Trophoblast cell (in vitro differentiated cells and primary cell): ENCODE data around the gene ZNF609.
"Not testable (repeated sequence)": the region's sequence is repeated elsewhere in the genome, so short reads cannot be mapped to it uniquely, and the experiment has no call there.

Experiments
- DNase-seq, 2 donors: peaks; one replicate each; pipeline ENCODE4 v3.0.0-alpha.2; 2016
- H2AFZ ChIP-seq: 2 replicates; pipeline ENCODE4 v1.6.1; 2013; ENCODE audit warnings: low read length, moderate library complexity, mild to moderate bottlenecking; ENCODE audit not compliant: insufficient read depth, poor library complexity
- H2AK5ac ChIP-seq: 2 replicates; pipeline ENCODE4 v1.6.1; 2013; ENCODE audit warnings: mild to moderate bottlenecking, low read length
- H2BK120ac ChIP-seq: 2 replicates; pipeline ENCODE4 v1.6.1; 2013; ENCODE audit warnings: low read length, mild to moderate bottlenecking, moderate library complexity; ENCODE audit not compliant: insufficient read depth, poor library complexity
- H2BK12ac ChIP-seq: 2 replicates; pipeline ENCODE4 v1.6.1; 2013; ENCODE audit warnings: mild to moderate bottlenecking, low read length, moderate library complexity
- H2BK5ac ChIP-seq: 2 replicates; pipeline ENCODE4 v1.6.1; 2013; ENCODE audit warnings: low read length, low read depth, moderate library complexity, mild to moderate bottlenecking; ENCODE audit not compliant: poor library complexity
- H3K14ac ChIP-seq: 2 replicates; pipeline ENCODE4 v1.6.1; 2013; ENCODE audit warnings: mild to moderate bottlenecking, low read length
- H3K18ac ChIP-seq: 2 replicates; pipeline ENCODE4 v1.6.1; 2013; ENCODE audit warnings: mild to moderate bottlenecking, low read length
- H3K23ac ChIP-seq: 2 replicates; pipeline ENCODE4 v1.6.1; 2013; ENCODE audit warnings: low read length
- H3K27ac ChIP-seq: 2 replicates; pipeline ENCODE4 v1.5.1; 2013; ENCODE audit warnings: low read depth, mild to moderate bottlenecking, inconsistent platforms, low read length, moderate library complexity
- H3K27me3 ChIP-seq: 2 replicates; pipeline ENCODE4 v1.6.1; 2013; ENCODE audit warnings: inconsistent platforms, mild to moderate bottlenecking, low read length, moderate library complexity; ENCODE audit not compliant: insufficient read depth
- H3K36me3 ChIP-seq, 2 experiments: 1 replicate in 1 of 2; 2 replicates in 1 of 2; pipeline ENCODE4 v1.6.1; 2013; ENCODE audit warnings: low read length in 2 of 2, mild to moderate bottlenecking in 2 of 2, moderate library complexity in 1 of 2; ENCODE audit not compliant: insufficient read depth in 2 of 2, control insufficient read depth in 1 of 2
- H3K4ac ChIP-seq: 2 replicates; pipeline ENCODE4 v1.6.1; 2013; ENCODE audit warnings: low read depth, mild to moderate bottlenecking, low read length, moderate library complexity
- H3K4me1 ChIP-seq, 2 experiments: 1 replicate in 1 of 2; 2 replicates in 1 of 2; pipeline ENCODE4 v1.6.1; 2013; ENCODE audit warnings: low read length in 2 of 2, mild to moderate bottlenecking in 2 of 2, moderate library complexity in 1 of 2; ENCODE audit not compliant: insufficient read depth in 2 of 2, control insufficient read depth in 1 of 2
- H3K4me2 ChIP-seq: 2 replicates; pipeline ENCODE4 v1.6.1; 2013; ENCODE audit warnings: inconsistent platforms, mild to moderate bottlenecking, low read length, moderate library complexity
- H3K4me3 ChIP-seq: 2 replicates; pipeline ENCODE4 v1.5.1; 2013; ENCODE audit warnings: mild to moderate bottlenecking, low read depth, low read length, inconsistent platforms
- H3K79me1 ChIP-seq: one replicate; pipeline ENCODE4 v1.6.1; 2013; ENCODE audit warnings: low read length
- H3K79me2 ChIP-seq: 2 replicates; pipeline ENCODE4 v1.6.1; 2013; ENCODE audit warnings: low read length, mild to moderate bottlenecking; ENCODE audit not compliant: control insufficient read depth, insufficient read depth, poor library complexity
- H3K9ac ChIP-seq: 2 replicates; pipeline ENCODE4 v1.6.1; 2013; ENCODE audit warnings: mild to moderate bottlenecking, low read length
- H3K9me3 ChIP-seq: 2 replicates; pipeline ENCODE4 v1.6.1; 2013; ENCODE audit warnings: low read depth, mild to moderate bottlenecking, control low read depth, inconsistent platforms, low read length; ENCODE audit not compliant: insufficient read depth
- H4K12ac ChIP-seq: 2 replicates; pipeline ENCODE4 v1.6.1; 2013; ENCODE audit warnings: low read depth, mild to moderate bottlenecking, low read length, moderate library complexity
- H4K8ac ChIP-seq: 2 replicates; pipeline ENCODE4 v1.6.1; 2013; ENCODE audit warnings: low read depth, mild to moderate bottlenecking, low read length, moderate library complexity
- H4K91ac ChIP-seq: one replicate; pipeline ENCODE4 v1.6.1; 2013; ENCODE audit warnings: low read depth, mild to moderate bottlenecking, low read length, moderate library complexity
- WGBS: extraction: QIAGEN DNeasy Blood & Tissue Kit; methylation state at CpG from one replicate; pipeline ENCODE4 v1.1.7; 2013; ENCODE audit warnings: missing lambda C conversion rate; ENCODE audit not compliant: insufficient read length, insufficient coverage; ENCODE audit errors: extremely low coverage; 5-methylcytosine and 5-hydroxymethylcytosine counted together

ZNF609 gene

DNA sequence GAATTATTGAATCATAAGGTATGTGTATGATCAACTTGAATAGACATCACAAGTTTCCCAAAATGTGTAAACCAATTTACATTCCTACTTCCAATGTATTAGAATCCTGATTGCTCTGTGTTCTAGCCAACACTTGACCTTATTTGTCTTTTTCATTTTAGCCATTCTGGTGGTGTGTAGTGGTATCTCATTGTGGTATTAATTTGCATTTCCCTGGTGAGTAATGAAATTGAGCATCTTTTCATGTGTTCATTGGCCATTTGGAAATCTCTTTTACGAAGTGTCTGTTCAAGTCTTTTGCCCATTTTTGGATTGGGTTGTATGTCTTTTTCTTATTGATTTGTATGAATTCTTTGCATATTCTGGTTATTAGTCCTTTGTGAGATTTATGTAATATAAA is 177.0 kb downstream of the ZNF609 start:
- Histone ChIP-seq H3K9ac (no peak overlapping the region), H3K9me3 (no peaks in the 10 kb centered on the region), H4K8ac (no peak overlapping the region), H2BK12ac (no peak overlapping the region), H2AK5ac (no peak overlapping the region), H3K4me1 (peaks cover 4 to 9% of the 10 kb centered on the region in 2 experiments), H3K23ac (no peak overlapping the region), H3K14ac (no peak overlapping the region), H2AFZ (no peak overlapping the region), H4K91ac (no peak overlapping the region), H3K4me2 (no peak overlapping the region), H4K12ac (no peak overlapping the region), H3K4me3 (no peak overlapping the region), H3K4ac (no peak overlapping the region), H3K36me3 (peaks cover 1 to 4% of the 10 kb centered on the region in 2 experiments), H3K79me2 (no peaks in the 10 kb centered on the region), H3K27ac (no peak overlapping the region), H3K18ac (no peak overlapping the region), H2BK120ac (no peak overlapping the region), H3K27me3 (no peaks in the 10 kb centered on the region), H2BK5ac (no peak overlapping the region), H3K79me1 (no peaks in the 10 kb centered on the region)
- no peak for DNase-seq
- WGBS: no CpG with 5 or more reads among the region's 1 CpG

DNA sequence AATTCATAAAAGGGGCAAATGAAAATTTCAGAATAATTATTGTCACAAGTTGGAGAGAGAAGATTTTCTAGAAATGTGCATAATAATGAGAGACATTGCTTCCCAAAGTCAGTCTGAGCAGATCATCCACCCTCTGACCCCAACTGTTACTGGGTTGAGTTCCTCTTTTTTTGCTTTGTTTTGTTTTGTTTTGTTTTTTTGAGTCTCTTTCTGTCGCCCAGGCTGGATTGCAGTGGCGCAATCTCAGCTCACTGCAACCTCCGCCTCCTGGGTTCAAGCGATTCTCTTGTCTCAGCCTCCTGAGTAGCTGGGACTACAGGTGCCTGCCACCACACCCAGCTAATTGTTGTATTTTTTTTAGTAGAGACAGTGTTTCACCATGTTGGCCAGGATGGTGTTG is 179.4 kb downstream of the ZNF609 start:
- H3K79me1 ChIP-seq, H3K27ac ChIP-seq, H3K23ac ChIP-seq, DNase-seq, H2AK5ac ChIP-seq, H4K8ac ChIP-seq, H4K12ac ChIP-seq, H2BK12ac ChIP-seq, H3K4me1 ChIP-seq, H3K27me3 ChIP-seq, H3K9me3 ChIP-seq, H2AFZ ChIP-seq, H3K4ac ChIP-seq, H2BK5ac ChIP-seq, H3K4me2 ChIP-seq, H3K36me3 ChIP-seq, H3K79me2 ChIP-seq, H3K18ac ChIP-seq, H3K9ac ChIP-seq, H3K14ac ChIP-seq, H4K91ac ChIP-seq, H3K4me3 ChIP-seq, H2BK120ac ChIP-seq: not testable (repeated sequence)
- no CpG with 5 or more reads among the region's 4 CpGs for WGBS

DNA sequence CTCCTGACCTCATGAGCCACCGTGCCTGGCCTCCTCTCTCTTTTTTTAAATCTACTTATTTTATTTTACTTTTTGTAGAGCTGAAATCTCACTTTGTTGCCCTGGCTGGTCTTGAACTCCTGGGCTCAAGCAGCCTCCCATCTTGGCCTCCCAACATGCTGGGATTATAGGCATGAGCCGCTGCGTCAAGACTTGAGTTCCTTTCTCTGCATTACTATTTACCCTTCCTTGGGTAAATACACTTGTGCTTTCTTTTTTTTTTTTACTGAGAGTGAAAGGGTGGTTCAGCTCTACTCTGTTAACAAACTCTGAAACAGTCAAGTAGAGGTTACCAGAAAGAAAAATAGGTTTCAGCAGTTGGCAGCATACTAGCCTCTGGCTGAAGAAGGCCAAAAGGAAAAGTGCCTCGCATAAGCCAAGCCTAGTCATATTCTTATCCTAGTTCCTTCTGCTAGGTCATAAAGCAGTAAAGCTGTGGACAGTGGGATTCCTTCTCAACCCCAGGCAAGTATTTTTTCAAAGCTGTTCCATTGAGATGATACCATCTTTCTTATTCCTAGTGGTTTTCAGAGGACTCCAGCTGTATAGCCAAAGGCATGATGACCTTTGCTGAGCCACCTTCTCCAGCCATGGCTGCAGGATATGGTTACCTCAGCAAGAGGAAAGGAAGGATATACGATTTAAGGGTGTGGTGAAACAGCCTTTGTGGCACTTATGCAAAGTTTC is 179.9 kb downstream of the ZNF609 start:
- Histone ChIP-seq H4K91ac (no peak overlapping the region), H3K23ac (no peak overlapping the region), H3K4me1 (peaks cover 0 to 2% of the 10 kb centered on the region in 2 experiments), H2BK120ac (no peak overlapping the region), H2AFZ (no peak overlapping the region), H3K9me3 (no peaks in the 10 kb centered on the region), H3K79me1 (no peaks in the 10 kb centered on the region), H3K4me2 (no peak overlapping the region), H4K8ac (no peak overlapping the region), H3K36me3 (no peaks in the 10 kb centered on the region), H3K9ac (no peak overlapping the region), H3K18ac (no peak overlapping the region), H2BK5ac (no peak overlapping the region), H2BK12ac (no peak overlapping the region), H3K14ac (no peak overlapping the region), H3K27me3 (no peaks in the 10 kb centered on the region), H3K4ac (no peak overlapping the region), H2AK5ac (no peak overlapping the region), H4K12ac (no peak overlapping the region), H3K27ac (no peak overlapping the region), H3K79me2 (no peaks in the 10 kb centered on the region), H3K4me3 (no peak overlapping the region)
- DNase-seq: peak; percentile 45 to 64
- WGBS: no CpG with 5 or more reads among the region's 5 CpGs

DNA sequence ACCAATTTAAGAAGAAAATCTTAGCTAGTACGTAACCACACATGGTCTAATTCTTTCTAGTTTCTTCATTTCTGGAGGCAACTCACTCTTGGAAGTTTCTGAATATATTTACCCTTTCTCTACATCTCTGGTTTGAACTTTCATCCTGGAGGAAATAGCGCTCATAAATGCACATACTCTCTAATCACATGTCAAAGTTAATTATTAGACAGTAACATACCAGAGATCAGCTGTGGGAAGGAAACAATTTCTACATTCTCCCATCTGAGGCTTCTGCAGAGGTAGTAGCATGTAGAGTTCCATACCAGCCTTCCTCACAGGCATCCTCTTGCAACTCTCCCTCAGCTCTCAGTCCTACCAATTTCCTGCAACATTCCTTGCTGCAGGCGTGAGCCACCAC is 182.5 kb downstream of the ZNF609 start:
- peaks cover 0 to 2% of the 10 kb centered on the region in 2 experiments for H3K4me1 ChIP-seq
- H3K23ac ChIP-seq: no peak overlapping the region
- no peak overlapping the region for H2BK120ac ChIP-seq
- H2BK5ac ChIP-seq: no peak overlapping the region
- H2AK5ac ChIP-seq: no peak overlapping the region
- H3K9me3 ChIP-seq: no peaks in the 10 kb centered on the region
- no peaks in the 10 kb centered on the region for H3K27me3 ChIP-seq
- no peak overlapping the region for H4K8ac ChIP-seq
- H3K18ac ChIP-seq: no peak overlapping the region
- H3K79me2 ChIP-seq: no peaks in the 10 kb centered on the region
- H3K36me3 ChIP-seq: no peaks in the 10 kb centered on the region
- WGBS: no CpG with 5 or more reads among the region's 3 CpGs
- H3K4me3 ChIP-seq: no peak overlapping the region
- H3K4ac ChIP-seq: no peak overlapping the region
- H4K91ac ChIP-seq: no peak overlapping the region
- H2BK12ac ChIP-seq: no peak overlapping the region
- H4K12ac ChIP-seq: no peak overlapping the region
- no peak overlapping the region for H3K27ac ChIP-seq
- H3K4me2 ChIP-seq: no peak overlapping the region
- no peak for DNase-seq
- no peaks in the 10 kb centered on the region for H3K79me1 ChIP-seq
- H2AFZ ChIP-seq: no peak overlapping the region
- no peak overlapping the region for H3K14ac ChIP-seq
- H3K9ac ChIP-seq: no peak overlapping the region
